GM12878 (cell line): Measurements from ENCODE around the gene FGF2. TPM values are rescaled to one million over a fixed set of nuclear protein-coding genes. Genes with fewer than 3 reads are reported as not detected.

Source experiments
- ATAC-seq: fragments of 200-7000 bp; cut with Tn5 transposase; 3 replicates; pipeline ENCODE4 v1.9.1; 2020; ENCODE audit warnings: mild to moderate bottlenecking, moderate library complexity
- BruUV-seq: library from RNA; stranded (reverse); fragments of 400-500 nt; replicated peaks from 2 replicates; lab custom pipeline; 2021; lab: Mats Ljungman, UMichigan
- CTCF ChIA-PET: fragments of 300-600 bp; sonication (Branson Sonifier 250); formaldehyde crosslinking; extraction: SDS; loops from one replicate; lab custom pipeline; 2021; ENCODE audit warnings: inconsistent platforms; lab: Yijun Ruan, JAX
- POLR2A ChIA-PET: fragments of 350-600 bp; formaldehyde crosslinking; extraction: SDS; loops from one replicate; lab custom pipeline; 2021; ENCODE audit warnings: inconsistent platforms; lab: Charles Lee
- RAD21 ChIA-PET: fragments of 300-600 bp; sonication (Branson Sonifier 250); formaldehyde crosslinking; loops from one replicate; lab custom pipeline; 2023; ENCODE audit warnings: antibody characterized with exemption; ENCODE audit not compliant: unreplicated experiment; lab: Charles Lee
- SMC1A ChIA-PET: fragments of 300-600 bp; sonication (Branson Sonifier 250); formaldehyde crosslinking; loops from one replicate; lab custom pipeline; 2023; ENCODE audit not compliant: unreplicated experiment, uncharacterized antibody; lab: Charles Lee
- DNase-seq: peaks from one replicate; pipeline ENCODE4 v3.0.0-alpha.2; 2011; ENCODE audit warnings: low read depth, low spot score
- FAIRE-seq: peaks from 3 replicates; lab custom pipeline; 2011; peaks lifted over from hg19 to GRCh38; lab: Jason Lieb, UNC
- H2AFZ ChIP-seq: 2 replicates; pipeline ENCODE4 v1.6.0; 2011; ENCODE audit warnings: low read depth, low read length, control low read depth; ENCODE audit not compliant: control insufficient read depth
- H3K27ac ChIP-seq: 2 replicates; pipeline ENCODE4 v1.5.1; 2011; ENCODE audit warnings: control low read depth; ENCODE audit not compliant: control insufficient read depth, insufficient read depth
- H3K27me3 ChIP-seq, 2 experiments: replicated peaks in 1 of 2; 2 replicates each; pipeline versions ENCODE4 v1.6.0 to v1.6.1; 2011; ENCODE audit warnings: low read length in 1 of 2; ENCODE audit not compliant: control insufficient read depth in 2 of 2, insufficient read depth in 2 of 2
- H3K36me3 ChIP-seq, 2 experiments: 2 replicates each; pipeline ENCODE4 v1.5.1; 2011; ENCODE audit warnings: low read length in 1 of 2; ENCODE audit not compliant: control insufficient read depth in 2 of 2, insufficient read depth in 2 of 2
- H3K4me1 ChIP-seq: 2 replicates; pipeline ENCODE4 v1.6.1; 2011; ENCODE audit warnings: mild to moderate bottlenecking, low read length, moderate library complexity, mixed read lengths; ENCODE audit not compliant: control insufficient read depth, insufficient read depth
- H3K4me2 ChIP-seq: 2 replicates; pipeline ENCODE4 v1.6.0; 2011; ENCODE audit warnings: control low read depth; ENCODE audit not compliant: control insufficient read depth, insufficient read depth
- H3K4me3 ChIP-seq: fragments of 200-600 bp; sonication (generic); 2 replicates; pipeline ENCODE4 v1.5.1; 2016
- H3K79me2 ChIP-seq: 2 replicates; pipeline ENCODE4 v1.6.0; 2011; ENCODE audit warnings: low read length; ENCODE audit not compliant: control insufficient read depth, insufficient read depth
- H3K9ac ChIP-seq: 2 replicates; pipeline ENCODE4 v1.8.0; 2011; ENCODE audit warnings: low read length, control low read depth, mixed read lengths; ENCODE audit not compliant: control insufficient read depth, insufficient read depth
- H3K9me3 ChIP-seq: replicated peaks from 3 replicates; pipeline ENCODE4 v1.5.1; 2011; ENCODE audit warnings: mild to moderate bottlenecking, low read length; ENCODE audit not compliant: control insufficient read depth, insufficient read depth
- H4K20me1 ChIP-seq: 2 replicates; pipeline ENCODE4 v1.6.0; 2011; ENCODE audit not compliant: control insufficient read depth, insufficient read depth
- BRCA1 ChIP-seq: IDR thresholded peaks from 2 replicates; pipeline ENCODE4 v1.6.1; 2011; ENCODE audit warnings: low read depth, low read length, improper control_type of control experiment
- GATAD2B ChIP-seq: fragments of 450-650 bp; conservative IDR thresholded peaks from 2 replicates; pipeline ENCODE4 v1.6.1; 2017; ENCODE audit warnings: low read depth, mild to moderate bottlenecking, moderate library complexity
- JUNB ChIP-seq: IDR thresholded peaks from 2 replicates; pipeline ENCODE4 v1.6.1; 2016; ENCODE audit warnings: antibody characterized with exemption, mild to moderate bottlenecking
- POLR2A ChIP-seq: IDR thresholded peaks from 2 replicates; pipeline ENCODE4 v1.6.1; 2011; ENCODE audit warnings: low read depth, mild to moderate bottlenecking, low read length
- SIX5 ChIP-seq: IDR thresholded peaks from 2 replicates; pipeline ENCODE4 v1.6.1; 2011; ENCODE audit warnings: mild to moderate bottlenecking, low read depth, low read length, moderate library complexity; ENCODE audit not compliant: severe bottlenecking
- USF2 ChIP-seq: IDR thresholded peaks from 2 replicates; pipeline ENCODE4 v1.6.1; 2011; ENCODE audit warnings: low read depth, low read length, improper control_type of control experiment, borderline replicate concordance
- WRNIP1 ChIP-seq: IDR thresholded peaks from 2 replicates; pipeline ENCODE4 v1.6.1; 2011; ENCODE audit warnings: low read depth, low read length, improper control_type of control experiment, borderline replicate concordance
- ZNF207 ChIP-seq: fragments of 450-650 bp; IDR thresholded peaks from 2 replicates; pipeline ENCODE4 v1.6.1; 2014; ENCODE audit warnings: antibody characterized with exemption, mild to moderate bottlenecking, borderline replicate concordance
- WGBS: methylation state at CpG from one replicate; pipeline ENCODE4 v1.1.6; 2016; ENCODE audit warnings: low lambda C conversion rate; ENCODE audit not compliant: insufficient replicate concordance, insufficient coverage; ENCODE audit errors: missing lambda C conversion rate; 5-methylcytosine and 5-hydroxymethylcytosine counted together
- in situ Hi-C: fragments of 300-500 bp; cut with MboI; formaldehyde crosslinking; loops from 9 replicates; pipeline ENCODE4 v1.14.3; 2018; ENCODE audit warnings: mixed read lengths
- intact Hi-C: fragments of 100-400 bp; cut with micrococcal nuclease; formaldehyde crosslinking; loops from one replicate; pipeline ENCODE4 v1.14.2; 2022; ENCODE audit not compliant: unreplicated experiment
- polyA plus RNA-seq, 11 experiments: library from polyadenylated mRNA; depleted of rRNA in 4 of 11; unstranded in 6 of 11; stranded (reverse) in 5 of 11; fragments of >200 nt; fragmentation: Nextera tagmentation in 4 of 11; fragmentation: Illumina TruSeq in 1 of 11; extraction: Ambion mirVana in 4 of 11; extraction: Trizol in 1 of 11; gene quantifications; 1 replicate in 1 of 11; 2 replicates in 10 of 11; pipeline versions ENCODE4 v1.2.1 to v1.2.3, GENCODE V29; 2011 to 2016; ENCODE audit warnings: inconsistent platforms in 2 of 11, missing spikeins in 2 of 11, low read depth in 1 of 11
- total RNA-seq, 4 experiments: library from RNA; depleted of rRNA in 3 of 4; stranded (reverse); fragments of >200 nt in 3 of 4; fragmentation: Illumina TruSeq in 1 of 4; extraction: Trizol in 1 of 4; gene quantifications; 2 replicates each; pipeline versions ENCODE4 v1.2.1 to v1.2.3, GENCODE V29; 2013 to 2021
- TF ChIP-seq, protein P1 (sequence below): IDR thresholded peaks from 2 replicates; pipeline ENCODE4 v1.6.1; 2011; ENCODE audit warnings: borderline replicate concordance, low read depth, mild to moderate bottlenecking, moderate library complexity, mixed read lengths, low read length; ENCODE audit not compliant: insufficient read depth; ENCODE audit errors: extremely low read length

The FGF2 gene
- total and polyA plus RNA-seq, 10 of the 15 experiments (the other 5 are each of a cell fraction or from before 2014, with no cell fraction given), result 0.13 to 1.7 (median 0.25) TPM

DNA sequence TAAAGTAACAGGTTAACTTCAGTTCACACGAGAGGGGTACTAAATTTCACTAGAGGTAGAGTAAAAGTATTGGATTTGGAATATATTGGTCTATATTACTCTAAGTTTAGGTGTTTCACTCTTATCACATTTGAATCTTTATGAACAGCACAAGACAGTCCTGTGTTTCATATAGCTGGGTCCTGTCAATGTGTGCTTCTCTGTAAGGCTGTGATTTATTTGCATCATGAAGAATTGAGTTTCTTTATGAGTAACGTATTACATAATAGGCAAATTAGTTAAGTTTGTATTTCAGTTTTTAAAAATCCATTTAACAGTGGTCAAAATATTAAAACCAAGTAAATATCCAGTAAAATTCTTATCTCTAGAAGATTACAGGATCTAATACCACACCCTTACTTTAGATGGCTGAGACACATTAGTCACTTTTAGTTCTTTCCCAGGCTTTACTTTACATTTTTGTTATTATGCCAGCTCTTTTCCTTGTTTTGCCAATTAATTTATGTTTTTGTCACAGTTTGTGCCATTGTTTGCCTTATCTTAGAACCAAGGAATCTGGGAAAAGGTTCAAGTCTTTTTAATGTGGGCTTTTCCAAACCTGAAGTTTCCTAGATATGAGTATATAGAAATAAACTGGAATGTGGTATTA is 63.6 kb downstream of the FGF2 start:
- Histone ChIP-seq H2AFZ (no peak overlapping the region), H3K79me2 (no peaks in the 10 kb centered on the region), H3K4me1 (no peaks in the 10 kb centered on the region), H3K4me3 (no peak overlapping the region), H4K20me1 (no peaks in the 10 kb centered on the region), H3K36me3 (no peaks in the 10 kb centered on the region), H3K9me3 (no peaks in the 10 kb centered on the region), H3K27ac (no peak overlapping the region), H3K4me2 (no peak overlapping the region), H3K9ac (no peak overlapping the region), H3K27me3 (no peaks in the 10 kb centered on the region)
- intact Hi-C loops, result no loop called here
- in situ Hi-C loops, result no loop called here
- DNase-seq (no peak), ATAC-seq (no peak), FAIRE-seq (no peak)
- TF ChIP-seq USF2 (no peak), JUNB (peak; percentile 56), GATAD2B (no peak), BRCA1 (no peak), WRNIP1 (no peak)
- ChIA-PET CTCF (interaction anchor here (1.3 kb wide), 1 partner anchor 24 kb away, joined by 3 read pairs; no protein-coding TSS in a partner anchor), POLR2A (no interaction called here), SMC1A (interaction anchor here (1.1 to 1.8 kb wide), 2 partner anchors 13 to 107 kb away, joined by 3 to 5 read pairs; no protein-coding TSS in a partner anchor), RAD21 (no interaction called here)
- WGBS, result 97% methylated on average over 2 of the region's 2 CpGs
- BruUV-seq, result no TSS peak

DNA sequence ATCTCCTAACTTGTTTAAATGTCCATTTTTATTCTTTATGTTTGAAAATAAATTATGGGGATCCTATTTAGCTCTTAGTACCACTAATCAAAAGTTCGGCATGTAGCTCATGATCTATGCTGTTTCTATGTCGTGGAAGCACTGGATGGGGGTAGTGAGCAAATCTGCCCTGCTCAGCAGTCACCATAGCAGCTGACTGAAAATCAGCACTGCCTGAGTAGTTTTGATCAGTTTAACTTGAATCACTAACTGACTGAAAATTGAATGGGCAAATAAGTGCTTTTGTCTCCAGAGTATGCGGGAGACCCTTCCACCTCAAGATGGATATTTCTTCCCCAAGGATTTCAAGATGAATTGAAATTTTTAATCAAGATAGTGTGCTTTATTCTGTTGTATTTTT is 68.2 kb downstream of the FGF2 start:
- no peak for DNase-seq
- no peaks in the 10 kb centered on the region for H3K4me1 ChIP-seq
- CTCF ChIA-PET, result interaction anchor here (3.0 kb wide), 1 partner anchor 19 kb away, joined by 15 read pairs; no protein-coding TSS in a partner anchor
- H3K9me3 ChIP-seq, result no peaks in the 10 kb centered on the region
- SMC1A ChIA-PET, result no interaction called here
- no peak overlapping the region for H3K4me2 ChIP-seq
- no peak for ATAC-seq
- no TSS peak for BruUV-seq
- no peaks in the 10 kb centered on the region for H3K27me3 ChIP-seq
- H2AFZ ChIP-seq, result no peak overlapping the region
- no peaks in the 10 kb centered on the region for H3K79me2 ChIP-seq
- FAIRE-seq, result no peak
- H3K9ac ChIP-seq, result no peak overlapping the region
- H4K20me1 ChIP-seq, result no peaks in the 10 kb centered on the region
- no peak overlapping the region for H3K4me3 ChIP-seq
- intact Hi-C loops (no loop called here), in situ Hi-C loops (no loop called here)
- 98% methylated on average over 3 of the region's 3 CpGs for WGBS
- no peak overlapping the region for H3K27ac ChIP-seq
- H3K36me3 ChIP-seq, result no peaks in the 10 kb centered on the region
- POLR2A ChIA-PET, result no interaction called here
- RAD21 ChIA-PET, result no interaction called here
- TF ChIP-seq, protein P1, sequence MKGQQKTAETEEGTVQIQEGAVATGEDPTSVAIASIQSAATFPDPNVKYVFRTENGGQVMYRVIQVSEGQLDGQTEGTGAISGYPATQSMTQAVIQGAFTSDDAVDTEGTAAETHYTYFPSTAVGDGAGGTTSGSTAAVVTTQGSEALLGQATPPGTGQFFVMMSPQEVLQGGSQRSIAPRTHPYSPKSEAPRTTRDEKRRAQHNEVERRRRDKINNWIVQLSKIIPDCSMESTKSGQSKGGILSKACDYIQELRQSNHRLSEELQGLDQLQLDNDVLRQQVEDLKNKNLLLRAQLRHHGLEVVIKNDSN, result no peak
- TF ChIP-seq SIX5, result no peak
- TF ChIP-seq ZNF207, result no peak
- no peak for TF ChIP-seq POLR2A
- TF ChIP-seq, all 136 proteins: peak for 0
